GM23338 (cell line): Measurements from ENCODE around the gene DGAT2. TPM values are rescaled to one million over a fixed set of nuclear protein-coding genes. Genes with fewer than 3 reads are reported as not detected.

Experiments used
- ATAC-seq: fragments of 200-7000 bp; cut with Tn5 transposase; 3 replicates; pipeline ENCODE4 v1.9.1; 2020
- DNase-seq: peaks from one replicate; pipeline ENCODE4 v3.0.0-alpha.2; 2015; ENCODE audit warnings: low spot score
- H2AFZ ChIP-seq: fragments of 200-600 bp; sonication (generic); 2 replicates; pipeline ENCODE4 v1.8.0; 2016; ENCODE audit warnings: antibody characterized with exemption, mild to moderate bottlenecking, moderate library complexity
- H3F3A ChIP-seq: fragments of 200-600 bp; sonication (generic); replicated peaks from 2 replicates; pipeline ENCODE4 v1.8.0; 2017; ENCODE audit warnings: antibody characterized with exemption, mixed run types, low read depth
- H3K27ac ChIP-seq: fragments of 200-600 bp; sonication (generic); 2 replicates; pipeline ENCODE4 v1.6.1; 2016; ENCODE audit warnings: low read depth
- H3K27me3 ChIP-seq: fragments of 200-600 bp; sonication (generic); 2 replicates; pipeline ENCODE4 v1.8.0; 2016; ENCODE audit warnings: mild to moderate bottlenecking, mixed run types, moderate library complexity; ENCODE audit not compliant: insufficient read depth
- H3K36me3 ChIP-seq: fragments of 200-600 bp; sonication (generic); 2 replicates; pipeline ENCODE4 v1.8.0; 2016; ENCODE audit warnings: mild to moderate bottlenecking; ENCODE audit not compliant: insufficient read depth
- H3K4me1 ChIP-seq: fragments of 200-600 bp; sonication (generic); 2 replicates; pipeline ENCODE4 v1.8.0; 2016; ENCODE audit warnings: mild to moderate bottlenecking, moderate library complexity; ENCODE audit not compliant: insufficient read depth
- H3K4me2 ChIP-seq: fragments of 200-600 bp; sonication (generic); 2 replicates; pipeline ENCODE4 v1.7.1; 2017; ENCODE audit warnings: mixed run types
- H3K4me3 ChIP-seq: fragments of 200-600 bp; sonication (generic); 2 replicates; pipeline ENCODE4 v1.6.1; 2016; ENCODE audit warnings: mixed run types
- H3K79me2 ChIP-seq: fragments of 200-600 bp; sonication (generic); replicated peaks from 2 replicates; pipeline ENCODE4 v1.8.0; 2017; ENCODE audit warnings: mild to moderate bottlenecking; ENCODE audit not compliant: insufficient read depth
- H3K9me2 ChIP-seq: fragments of 200-600 bp; sonication (generic); 2 replicates; pipeline ENCODE4 v1.8.0; 2017; ENCODE audit not compliant: insufficient read depth
- H4K20me1 ChIP-seq: fragments of 200-600 bp; sonication (generic); replicated peaks from 2 replicates; pipeline ENCODE4 v1.8.0; 2017; ENCODE audit warnings: mild to moderate bottlenecking; ENCODE audit not compliant: insufficient read depth
- H3K27ac Mint-ChIP-seq: 2 replicates; pipeline ENCODE4 v1.8.0; 2020; ENCODE audit warnings: inconsistent platforms, mild to moderate bottlenecking, moderate library complexity, mixed read lengths
- H3K27me3 Mint-ChIP-seq: 3 replicates; pipeline ENCODE4 v1.8.0; 2022; ENCODE audit warnings: low read depth, mild to moderate bottlenecking, moderate library complexity, mixed read lengths, inconsistent platforms; ENCODE audit not compliant: insufficient read depth, poor library complexity
- H3K36me3 Mint-ChIP-seq: 3 replicates; pipeline ENCODE4 v1.8.0; 2021; ENCODE audit warnings: low read depth, mild to moderate bottlenecking, inconsistent platforms, moderate library complexity, mixed read lengths
- H3K4me1 Mint-ChIP-seq: 3 replicates; pipeline ENCODE4 v1.8.0; 2020; ENCODE audit warnings: mild to moderate bottlenecking, inconsistent platforms, mixed read lengths
- H3K4me3 Mint-ChIP-seq: 3 replicates; pipeline ENCODE4 v1.8.0; 2021; ENCODE audit warnings: moderate library complexity, mild to moderate bottlenecking, inconsistent platforms, mixed read lengths
- H3K9me3 Mint-ChIP-seq: 3 replicates; pipeline ENCODE4 v1.8.0; 2020; ENCODE audit warnings: moderate library complexity, mild to moderate bottlenecking, inconsistent platforms, mixed read lengths
- CREB1 ChIP-seq: fragments of 250-450 bp; sonication (Bioruptor Pico); IDR thresholded peaks from 2 replicates; pipeline ENCODE4 v1.5.0; 2020; ENCODE audit warnings: low read depth, mild to moderate bottlenecking, moderate library complexity
- EZH2 ChIP-seq: fragments of 200-600 bp; sonication (generic); IDR thresholded peaks from one replicate; pipeline ENCODE4 v1.8.0; 2017; ENCODE audit warnings: antibody characterized with exemption, mild to moderate bottlenecking, low read depth; ENCODE audit not compliant: unreplicated experiment
- EZH2phosphoT487 ChIP-seq: fragments of 200-600 bp; sonication (generic); IDR thresholded peaks from one replicate; pipeline ENCODE4 v1.8.1; 2018; ENCODE audit warnings: antibody characterized with exemption; ENCODE audit not compliant: unreplicated experiment
- JUNB ChIP-seq: IDR thresholded peaks from one replicate; pipeline ENCODE4 v1.6.1; 2016; ENCODE audit warnings: antibody characterized with exemption; ENCODE audit not compliant: unreplicated experiment
- NANOG ChIP-seq: IDR thresholded peaks from 2 replicates; pipeline ENCODE4 v1.6.1; 2016; ENCODE audit warnings: antibody characterized with exemption, borderline replicate concordance
- STAT1 ChIP-seq: IDR thresholded peaks from one replicate; pipeline ENCODE4 v1.6.1; 2016; ENCODE audit warnings: antibody characterized with exemption; ENCODE audit not compliant: unreplicated experiment
- ZNF114 ChIP-seq: fragments of 250-450 bp; sonication (Bioruptor Pico); IDR thresholded peaks from 2 replicates; pipeline ENCODE4 v1.5.0; 2020; ENCODE audit warnings: mild to moderate bottlenecking, moderate library complexity
- polyA plus RNA-seq: library from polyadenylated mRNA; unstranded; fragments of >200 nt; fragmentation: Nextera tagmentation; extraction: Ambion mirVana; gene quantifications from 2 replicates; pipeline ENCODE4 v1.2.1, GENCODE V29; 2016
- total RNA-seq: library from RNA; depleted of rRNA; stranded (reverse); fragments of >200 nt; shearing (Covaris generic); gene quantifications from 2 replicates; pipeline ENCODE4 v1.2.3, GENCODE V29; 2014
- TF ChIP-seq, protein P1 (sequence below): fragments of 250-450 bp; sonication (Bioruptor Pico); IDR thresholded peaks from 2 replicates; pipeline ENCODE4 v1.5.0; 2020; ENCODE audit warnings: mild to moderate bottlenecking, moderate library complexity
- TF ChIP-seq, protein P2 (sequence below): IDR thresholded peaks from one replicate; pipeline ENCODE4 v1.6.1; 2018; ENCODE audit warnings: antibody characterized with exemption; ENCODE audit not compliant: unreplicated experiment

The DGAT2 gene
- total and polyA plus RNA-seq, 2 experiments from 2014 or later, result 1.9 to 2.6 TPM

DNA sequence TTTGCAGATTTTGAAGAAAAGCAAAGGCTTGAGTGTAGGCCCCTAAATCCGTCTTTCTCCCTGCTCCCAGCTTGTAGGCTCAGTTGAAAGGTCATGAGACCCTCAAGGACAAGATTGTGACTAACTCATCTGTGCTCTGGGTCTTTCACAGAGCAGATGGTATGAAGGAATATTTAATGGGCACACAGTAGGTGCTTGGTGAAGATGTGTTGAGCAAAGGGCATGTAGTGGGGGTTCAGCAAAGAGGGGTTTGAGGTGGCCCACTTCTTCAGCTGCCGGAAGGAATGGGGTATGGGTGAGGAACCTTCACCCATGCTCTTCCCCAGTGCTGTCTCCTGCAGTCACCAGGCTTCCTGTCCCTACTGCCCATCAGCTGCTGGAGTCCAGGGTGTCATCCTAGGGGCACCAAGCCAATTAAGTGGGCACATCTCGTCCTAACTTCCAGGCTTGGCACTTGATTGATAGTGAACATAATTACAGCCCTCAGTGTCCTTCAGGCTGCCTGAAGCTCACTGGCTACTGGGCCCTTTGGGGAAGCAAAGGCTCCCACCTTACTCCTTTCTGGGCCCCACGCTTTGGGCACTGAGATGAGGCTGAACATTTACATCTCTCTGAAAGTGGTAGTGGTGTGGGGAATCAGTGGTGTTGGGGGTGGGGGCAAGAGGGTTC lies 15.0 kb downstream of the DGAT2 start (continued):
- TF ChIP-seq, protein P1, sequence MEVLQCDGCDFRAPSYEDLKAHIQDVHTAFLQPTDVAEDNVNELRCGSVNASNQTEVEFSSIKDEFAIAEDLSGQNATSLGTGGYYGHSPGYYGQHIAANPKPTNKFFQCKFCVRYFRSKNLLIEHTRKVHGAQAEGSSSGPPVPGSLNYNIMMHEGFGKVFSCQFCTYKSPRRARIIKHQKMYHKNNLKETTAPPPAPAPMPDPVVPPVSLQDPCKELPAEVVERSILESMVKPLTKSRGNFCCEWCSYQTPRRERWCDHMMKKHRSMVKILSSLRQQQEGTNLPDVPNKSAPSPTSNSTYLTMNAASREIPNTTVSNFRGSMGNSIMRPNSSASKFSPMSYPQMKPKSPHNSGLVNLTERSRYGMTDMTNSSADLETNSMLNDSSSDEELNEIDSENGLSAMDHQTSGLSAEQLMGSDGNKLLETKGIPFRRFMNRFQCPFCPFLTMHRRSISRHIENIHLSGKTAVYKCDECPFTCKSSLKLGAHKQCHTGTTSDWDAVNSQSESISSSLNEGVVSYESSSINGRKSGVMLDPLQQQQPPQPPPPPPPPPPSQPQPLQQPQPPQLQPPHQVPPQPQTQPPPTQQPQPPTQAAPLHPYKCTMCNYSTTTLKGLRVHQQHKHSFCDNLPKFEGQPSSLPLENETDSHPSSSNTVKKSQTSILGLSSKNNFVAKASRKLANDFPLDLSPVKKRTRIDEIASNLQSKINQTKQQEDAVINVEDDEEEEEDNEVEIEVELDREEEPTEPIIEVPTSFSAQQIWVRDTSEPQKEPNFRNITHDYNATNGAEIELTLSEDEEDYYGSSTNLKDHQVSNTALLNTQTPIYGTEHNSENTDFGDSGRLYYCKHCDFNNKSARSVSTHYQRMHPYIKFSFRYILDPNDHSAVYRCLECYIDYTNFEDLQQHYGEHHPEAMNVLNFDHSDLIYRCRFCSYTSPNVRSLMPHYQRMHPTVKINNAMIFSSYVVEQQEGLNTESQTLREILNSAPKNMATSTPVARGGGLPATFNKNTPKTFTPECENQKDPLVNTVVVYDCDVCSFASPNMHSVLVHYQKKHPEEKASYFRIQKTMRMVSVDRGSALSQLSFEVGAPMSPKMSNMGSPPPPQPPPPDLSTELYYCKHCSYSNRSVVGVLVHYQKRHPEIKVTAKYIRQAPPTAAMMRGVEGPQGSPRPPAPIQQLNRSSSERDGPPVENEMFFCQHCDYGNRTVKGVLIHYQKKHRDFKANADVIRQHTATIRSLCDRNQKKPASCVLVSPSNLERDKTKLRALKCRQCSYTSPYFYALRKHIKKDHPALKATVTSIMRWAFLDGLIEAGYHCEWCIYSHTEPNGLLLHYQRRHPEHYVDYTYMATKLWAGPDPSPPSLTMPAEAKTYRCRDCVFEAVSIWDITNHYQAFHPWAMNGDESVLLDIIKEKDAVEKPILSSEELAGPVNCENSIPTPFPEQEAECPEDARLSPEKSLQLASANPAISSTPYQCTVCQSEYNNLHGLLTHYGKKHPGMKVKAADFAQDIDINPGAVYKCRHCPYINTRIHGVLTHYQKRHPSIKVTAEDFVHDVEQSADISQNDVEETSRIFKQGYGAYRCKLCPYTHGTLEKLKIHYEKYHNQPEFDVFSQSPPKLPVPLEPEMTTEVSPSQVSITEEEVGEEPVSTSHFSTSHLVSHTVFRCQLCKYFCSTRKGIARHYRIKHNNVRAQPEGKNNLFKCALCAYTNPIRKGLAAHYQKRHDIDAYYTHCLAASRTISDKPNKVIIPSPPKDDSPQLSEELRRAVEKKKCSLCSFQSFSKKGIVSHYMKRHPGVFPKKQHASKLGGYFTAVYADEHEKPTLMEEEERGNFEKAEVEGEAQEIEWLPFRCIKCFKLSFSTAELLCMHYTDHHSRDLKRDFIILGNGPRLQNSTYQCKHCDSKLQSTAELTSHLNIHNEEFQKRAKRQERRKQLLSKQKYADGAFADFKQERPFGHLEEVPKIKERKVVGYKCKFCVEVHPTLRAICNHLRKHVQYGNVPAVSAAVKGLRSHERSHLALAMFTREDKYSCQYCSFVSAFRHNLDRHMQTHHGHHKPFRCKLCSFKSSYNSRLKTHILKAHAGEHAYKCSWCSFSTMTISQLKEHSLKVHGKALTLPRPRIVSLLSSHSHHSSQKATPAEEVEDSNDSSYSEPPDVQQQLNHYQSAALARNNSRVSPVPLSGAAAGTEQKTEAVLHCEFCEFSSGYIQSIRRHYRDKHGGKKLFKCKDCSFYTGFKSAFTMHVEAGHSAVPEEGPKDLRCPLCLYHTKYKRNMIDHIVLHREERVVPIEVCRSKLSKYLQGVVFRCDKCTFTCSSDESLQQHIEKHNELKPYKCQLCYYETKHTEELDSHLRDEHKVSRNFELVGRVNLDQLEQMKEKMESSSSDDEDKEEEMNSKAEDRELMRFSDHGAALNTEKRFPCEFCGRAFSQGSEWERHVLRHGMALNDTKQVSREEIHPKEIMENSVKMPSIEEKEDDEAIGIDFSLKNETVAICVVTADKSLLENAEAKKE, result no peak
- no peak for TF ChIP-seq JUNB
- TF ChIP-seq CREB1 (CRISPR knock-in tag), result no peak
- TF ChIP-seq STAT1, result no peak
- no peak for TF ChIP-seq EZH2
- TF ChIP-seq EZH2phosphoT487, result no peak
- TF ChIP-seq ZNF114 (CRISPR knock-in tag), result no peak

DNA sequence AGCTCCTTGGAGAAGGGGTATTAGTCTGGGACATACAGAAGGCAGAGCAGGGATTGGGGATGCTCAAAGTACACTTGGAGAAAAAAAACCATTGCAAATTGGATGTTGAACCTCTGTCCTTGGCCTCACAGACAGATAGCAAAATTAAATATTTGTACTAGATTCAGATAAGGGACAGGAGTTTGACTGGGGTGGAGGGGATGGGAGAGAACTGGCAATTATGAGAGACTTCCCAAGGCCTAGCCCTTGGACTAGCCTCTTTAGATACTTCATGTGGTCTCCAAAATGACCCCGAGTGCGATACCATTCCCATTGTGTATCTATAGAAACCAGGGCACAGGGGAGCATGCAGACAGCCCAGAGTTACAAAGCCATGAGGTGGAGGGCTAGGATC lies 15.5 kb downstream of the DGAT2 start:
- H3K4me1 Mint-ChIP-seq, result no peaks in the 10 kb centered on the region
- no peak overlapping the region for H2AFZ ChIP-seq
- no peak overlapping the region for H3K27ac Mint-ChIP-seq
- no peaks in the 10 kb centered on the region for H3K9me3 Mint-ChIP-seq
- ATAC-seq (no peak), DNase-seq (no peak)
- no peak overlapping the region for H3K4me2 ChIP-seq
- H3K9me2 ChIP-seq, result no peaks in the 10 kb centered on the region
- H3K4me1 ChIP-seq, result no peaks in the 10 kb centered on the region
- no peak overlapping the region for H3K4me3 ChIP-seq
- no peak overlapping the region for H3K27ac ChIP-seq
- H3K27me3 Mint-ChIP-seq, result peaks cover 3% of the 10 kb centered on the region
- no peaks in the 10 kb centered on the region for H3K36me3 Mint-ChIP-seq
- no peaks in the 10 kb centered on the region for H4K20me1 ChIP-seq
- no peaks in the 10 kb centered on the region for H3F3A ChIP-seq
- H3K4me3 Mint-ChIP-seq, result no peak overlapping the region
- H3K36me3 ChIP-seq, result no peaks in the 10 kb centered on the region
- H3K27me3 ChIP-seq, result no peaks in the 10 kb centered on the region
- H3K79me2 ChIP-seq, result no peaks in the 10 kb centered on the region
- TF ChIP-seq JUNB, result no peak
- TF ChIP-seq STAT1, result no peak
- no peak for TF ChIP-seq NANOG
- no peak for TF ChIP-seq EZH2
- TF ChIP-seq, protein P2, sequence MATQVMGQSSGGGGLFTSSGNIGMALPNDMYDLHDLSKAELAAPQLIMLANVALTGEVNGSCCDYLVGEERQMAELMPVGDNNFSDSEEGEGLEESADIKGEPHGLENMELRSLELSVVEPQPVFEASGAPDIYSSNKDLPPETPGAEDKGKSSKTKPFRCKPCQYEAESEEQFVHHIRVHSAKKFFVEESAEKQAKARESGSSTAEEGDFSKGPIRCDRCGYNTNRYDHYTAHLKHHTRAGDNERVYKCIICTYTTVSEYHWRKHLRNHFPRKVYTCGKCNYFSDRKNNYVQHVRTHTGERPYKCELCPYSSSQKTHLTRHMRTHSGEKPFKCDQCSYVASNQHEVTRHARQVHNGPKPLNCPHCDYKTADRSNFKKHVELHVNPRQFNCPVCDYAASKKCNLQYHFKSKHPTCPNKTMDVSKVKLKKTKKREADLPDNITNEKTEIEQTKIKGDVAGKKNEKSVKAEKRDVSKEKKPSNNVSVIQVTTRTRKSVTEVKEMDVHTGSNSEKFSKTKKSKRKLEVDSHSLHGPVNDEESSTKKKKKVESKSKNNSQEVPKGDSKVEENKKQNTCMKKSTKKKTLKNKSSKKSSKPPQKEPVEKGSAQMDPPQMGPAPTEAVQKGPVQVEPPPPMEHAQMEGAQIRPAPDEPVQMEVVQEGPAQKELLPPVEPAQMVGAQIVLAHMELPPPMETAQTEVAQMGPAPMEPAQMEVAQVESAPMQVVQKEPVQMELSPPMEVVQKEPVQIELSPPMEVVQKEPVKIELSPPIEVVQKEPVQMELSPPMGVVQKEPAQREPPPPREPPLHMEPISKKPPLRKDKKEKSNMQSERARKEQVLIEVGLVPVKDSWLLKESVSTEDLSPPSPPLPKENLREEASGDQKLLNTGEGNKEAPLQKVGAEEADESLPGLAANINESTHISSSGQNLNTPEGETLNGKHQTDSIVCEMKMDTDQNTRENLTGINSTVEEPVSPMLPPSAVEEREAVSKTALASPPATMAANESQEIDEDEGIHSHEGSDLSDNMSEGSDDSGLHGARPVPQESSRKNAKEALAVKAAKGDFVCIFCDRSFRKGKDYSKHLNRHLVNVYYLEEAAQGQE, result no peak
